Heart left ventricle (tissue), 16 donors: ENCODE data around the gene ANK3. TPM values are rescaled to one million over a fixed set of nuclear protein-coding genes. Genes with fewer than 3 reads are reported as not detected.

Source experiments
- ATAC-seq, 4 donors: fragments of 200-7000 bp; cut with Tn5 transposase; one replicate each; pipeline ENCODE4 v1.9.1; 2020 to 2022; ENCODE audit warnings: moderate library complexity in 4 of 4, mild to moderate bottlenecking in 3 of 4, moderate number of reproducible peaks in 1 of 4
- DNase-seq, 5 donors: peaks; one replicate each; pipeline ENCODE4 v3.0.0-alpha.2; 2020
- H3K27ac ChIP-seq, 12 donors: fragments of 200-600 bp; sonication (generic) in 4 of 12; one replicate each; pipeline versions ENCODE4 v1.5.0 to v1.8.0; 2016 to 2022; ENCODE audit warnings: mild to moderate bottlenecking in 2 of 12
- H3K27me3 ChIP-seq, 9 donors: fragments of 200-600 bp; sonication (generic) in 2 of 9; one replicate each; pipeline versions ENCODE4 v1.5.1 to v1.8.0; 2016 to 2022; ENCODE audit warnings: mild to moderate bottlenecking in 3 of 9
- H3K36me3 ChIP-seq, 9 donors: fragments of 200-600 bp; sonication (generic) in 2 of 9; one replicate each; pipeline versions ENCODE4 v1.5.0 to v1.8.0; 2018 to 2022; ENCODE audit warnings: mild to moderate bottlenecking in 2 of 9
- H3K4me1 ChIP-seq, 12 donors: fragments of 200-600 bp; sonication (generic) in 4 of 12; one replicate each; pipeline versions ENCODE4 v1.5.0 to v1.8.0; 2016 to 2022; ENCODE audit warnings: mild to moderate bottlenecking in 3 of 12
- H3K4me3 ChIP-seq, 12 donors: fragments of 200-600 bp; sonication (generic) in 4 of 12; one replicate each; pipeline versions ENCODE4 v1.5.0 to v1.8.0; 2017 to 2022; ENCODE audit warnings: mild to moderate bottlenecking in 9 of 12, moderate library complexity in 4 of 12
- H3K9me3 ChIP-seq, 12 donors: fragments of 200-600 bp; sonication (generic) in 4 of 12; one replicate each; pipeline versions ENCODE4 v1.5.0 to v1.8.0; 2016 to 2022; ENCODE audit warnings: mild to moderate bottlenecking in 1 of 12
- CTCF ChIP-seq, 12 donors: fragments of 200-600 bp; sonication (generic) in 4 of 12; IDR thresholded peaks; one replicate each; pipeline versions ENCODE4 v1.5.0 to v1.8.0; 2018 to 2022; ENCODE audit warnings: antibody characterized with exemption in 12 of 12, mild to moderate bottlenecking in 5 of 12
- POLR2A ChIP-seq, 2 donors: fragments of 450-650 bp; IDR thresholded peaks; one replicate each; pipeline ENCODE4 v1.6.1; 2017; ENCODE audit warnings: antibody characterized with exemption in 2 of 2, mild to moderate bottlenecking in 2 of 2, moderate library complexity in 2 of 2
- WGBS, 4 donors: extraction: QIAGEN DNeasy Blood & Tissue Kit in 2 of 4; methylation state at CpG; one replicate each; pipeline versions ENCODE4 v1.1.5 to v1.1.7; 2013 to 2018; 5-methylcytosine and 5-hydroxymethylcytosine counted together
- intact Hi-C, 10 donors: fragments of 100-400 bp; cut with DNase I; formaldehyde crosslinking; loops; one replicate each; pipeline versions ENCODE4 v1.11.1 to v1.14.2; 2022
- polyA plus RNA-seq, 2 donors: library from polyadenylated mRNA; stranded (reverse); fragments of 200-250 nt; gene quantifications; one replicate each; pipeline ENCODE4 v1.2.3, GENCODE V29; 2013
- total RNA-seq, 9 donors: library from RNA; depleted of rRNA in 2 of 9; stranded (reverse); fragments of >200 nt in 2 of 9; fragmentation: NEBNext Ultra II Directional in 3 of 9; extraction: Animal tissue kit (Norgen Biotek cat#: 25700) in 3 of 9; gene quantifications; one replicate each; pipeline versions ENCODE4 v1.1.0 to v1.2.4, GENCODE V29; 2016 to 2023
- donor health status: ischemic (EF 13 %, LVEDD 7.1; RV severe dilation, severe dysfunction).
- donor health status: healthy with polysubstance abuse.
- donor health status: DM: no; HTN: yes; CAD: no.
- donor health status: DM: no; HTN: no; CAD: no.
- donor health status: ischemic (EF 25% LVEDD 6.9; RV normal size, moderate dysfunction).
- donor health status: ischemic (EF 25% LVEDD 5.7; RV mildly dilated, moderate dysfunction).
- donor health status: healthy.
- donor health status: DM: yes; HTN: yes; CAD: no.
- donor health status: ischemic (EF 35%, LVEDD 5.7; RV mildly dilated, moderate dysfunction).
- donor health status: nonischemic (EF 11% LVEDD 7.7; RV severe dilation, severe dysfunction).
- donor health status: DM: yes; HTN: yes; CAD: no.
- donor health status: PGD.
- donor health status: ischemic (EF 29% LVEDD 5.4; RV normal size, mild dysfunction).
- donor health status: nonischemic (EF 23%, LVEDD 6.1; RV moderate dilation, normal function).

The ANK3 gene
- total and polyA plus RNA-seq, 11 donors = 33.8 to 576 (median 239) TPM

- peak in 3 of 4 donors; percentile 5 to 36 (median 35) for ATAC-seq
- peaks cover 0 to 18% (median 1%) of the 10 kb centered on the region in 12 donors for H3K4me1 ChIP-seq
- no peaks in the 10 kb centered on the region for H3K27me3 ChIP-seq
- intact Hi-C loops = loop anchor here (2.0 to 10.0 kb wide), 6 partner anchors 127 to 405 kb away; partner anchors contain the start of gene CCDC6 (in 1 of the 10)
- no peaks in the 10 kb centered on the region for H3K9me3 ChIP-seq
- no peak for DNase-seq
- H3K27ac ChIP-seq = no peak overlapping the region
- H3K4me3 ChIP-seq = no peak overlapping the region
- H3K36me3 ChIP-seq = no peaks in the 10 kb centered on the region
- no peak for TF ChIP-seq CTCF (IDR thresholded peaks at IDR 0.05)
- no peak for TF ChIP-seq POLR2A (IDR thresholded peaks at IDR 0.05)
Measured at GRCh38 chr10:60031664-60032063, 358.0 kb downstream of the ANK3 start.

GRCh38 chr10:60031183-60031582 is 358.5 kb downstream of the ANK3 start:
- intact Hi-C loops = loop anchor here (5.0 to 10.0 kb wide), 5 partner anchors 126 to 404 kb away; partner anchors contain the start of gene CCDC6 (in 1 of the 10)
- Histone ChIP-seq H3K4me3 (no peak overlapping the region), H3K27me3 (no peaks in the 10 kb centered on the region), H3K9me3 (no peaks in the 10 kb centered on the region), H3K27ac (no peak overlapping the region), H3K4me1 (peaks cover 0 to 18% (median 1%) of the 10 kb centered on the region in 12 donors), H3K36me3 (no peaks in the 10 kb centered on the region)
- DNase-seq = no peak
- TF ChIP-seq CTCF (IDR thresholded peaks at IDR 0.05) (no peak), POLR2A (IDR thresholded peaks at IDR 0.05) (no peak)
- no peak for ATAC-seq
- WGBS, 4 donors = 81 to 92% (median 87%) methylated on average over 1 of the region's 1 CpG

- intact Hi-C loops = loop anchor here in 1 of 10 donors (10.0 kb wide), 1 partner anchor 65 kb away; no protein-coding TSS in a partner anchor
- WGBS, 4 donors = 70 to 82% (median 75%) methylated on average over 6 of the region's 6 CpGs
Measured at GRCh38 chr10:60029475-60029874, 360.2 kb downstream of the ANK3 start.

GRCh38 chr10:60028081-60028480 is 361.6 kb downstream of the ANK3 start:
- DNase-seq (no peak), ATAC-seq (no peak)
- no peak overlapping the region for H3K27ac ChIP-seq
- H3K36me3 ChIP-seq = no peaks in the 10 kb centered on the region
- 85 to 93% (median 89%) methylated on average over 1 of the region's 1 CpG for WGBS, 4 donors
- H3K4me1 ChIP-seq = peaks cover 0 to 18% (median 1%) of the 10 kb centered on the region in 12 donors
- intact Hi-C loops = loop anchor here in 1 of 10 donors (10.0 kb wide), 1 partner anchor 63 kb away; no protein-coding TSS in a partner anchor
- no peak overlapping the region for H3K4me3 ChIP-seq
- H3K27me3 ChIP-seq = no peaks in the 10 kb centered on the region
- H3K9me3 ChIP-seq = no peaks in the 10 kb centered on the region
- TF ChIP-seq POLR2A (IDR thresholded peaks at IDR 0.05) (no peak), CTCF (IDR thresholded peaks at IDR 0.05) (no peak)

More at GRCh38 chr10:60029475-60029874, 360.2 kb downstream of the ANK3 start:
- H3K36me3 ChIP-seq = no peaks in the 10 kb centered on the region
- no peak for ATAC-seq
- H3K4me1 ChIP-seq = peaks cover 0 to 18% (median 1%) of the 10 kb centered on the region in 12 donors
- DNase-seq = no peak
- no peaks in the 10 kb centered on the region for H3K27me3 ChIP-seq
- H3K9me3 ChIP-seq = no peaks in the 10 kb centered on the region
- no peak overlapping the region for H3K27ac ChIP-seq
- no peak overlapping the region for H3K4me3 ChIP-seq
- TF ChIP-seq POLR2A (IDR thresholded peaks at IDR 0.05) = no peak
- TF ChIP-seq CTCF (IDR thresholded peaks at IDR 0.05) = no peak
